Measurements from ENCODE around the gene TENM4. TPM values are rescaled to one million over a fixed set of nuclear protein-coding genes. Genes with fewer than 3 reads are reported as not detected.

TENM4 gene
- total RNA-seq, 1 experiment from 2014 or later = 22.6 TPM

GRCh38 chr11:78659326-78660270, 781.2 kb downstream of the TENM4 start:
- no peak for DNase-seq (ENCODE audit: low read depth)

- DNase-seq (ENCODE audit: low read depth) = no peak
These were observed 782.6 kb downstream of the TENM4 start for GRCh38 chr11:78657968-78658839.

GRCh38 chr11:78657441-78657840, 783.4 kb downstream of the TENM4 start:
- DNase-seq (ENCODE audit: low read depth) = no peak

DNA sequence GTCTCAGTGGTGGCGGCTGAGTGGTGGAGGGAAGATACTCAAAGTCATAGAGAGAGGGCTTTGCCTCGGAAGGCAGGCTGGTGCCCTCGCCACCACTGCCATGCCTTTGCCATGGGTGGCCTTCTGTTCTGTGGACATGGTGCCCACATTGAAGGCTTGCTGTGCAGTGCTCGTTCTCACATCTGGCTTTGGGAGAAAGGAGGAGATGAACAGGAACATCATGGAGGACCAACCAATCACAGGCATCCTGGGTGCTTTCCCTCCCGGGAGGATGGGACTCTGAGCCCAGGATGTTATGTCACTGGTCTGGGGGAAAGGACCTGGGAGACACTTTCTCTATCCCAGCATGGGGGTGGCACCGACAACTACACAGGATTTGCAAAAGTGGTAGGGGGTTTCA, 783.8 kb downstream of the TENM4 start:
- DNase-seq (ENCODE audit: low read depth) = no peak

GRCh38 chr11:78656327-78656726, 784.5 kb downstream of the TENM4 start:
- DNase-seq (ENCODE audit: low read depth) = no peak

DNA sequence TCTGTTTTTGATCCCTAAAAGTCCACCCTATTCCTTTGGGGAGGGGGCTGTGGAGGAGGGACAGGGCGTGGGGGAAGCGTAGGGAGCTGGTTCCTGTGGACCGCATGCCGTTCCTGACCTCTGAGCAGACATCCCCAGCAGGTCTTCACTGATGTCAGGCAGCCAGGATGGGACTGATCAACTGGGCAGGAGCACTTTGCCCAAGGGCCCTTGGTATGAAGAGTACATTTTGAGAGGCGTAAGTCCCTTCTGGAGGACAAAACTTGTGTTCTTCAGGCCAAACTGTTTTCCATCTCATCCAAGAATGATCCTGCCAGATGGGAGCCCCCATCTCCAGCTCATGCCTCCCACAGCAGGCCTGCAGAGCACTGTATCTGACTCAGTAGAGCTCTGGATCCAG, 785.3 kb downstream of the TENM4 start:
- no peak for DNase-seq (ENCODE audit: low read depth)

GRCh38 chr11:78654866-78655265, 786.0 kb downstream of the TENM4 start:
- DNase-seq (ENCODE audit: low read depth) = no peak

GRCh38 chr11:78654071-78654470, 786.8 kb downstream of the TENM4 start:
- DNase-seq (ENCODE audit: low read depth) = no peak

GRCh38 chr11:78653294-78653909, 787.4 kb downstream of the TENM4 start:
- DNase-seq (ENCODE audit: low read depth) = no peak

- DNase-seq (ENCODE audit: low read depth) = no peak
These were observed 788.0 kb downstream of the TENM4 start for GRCh38 chr11:78652843-78653239.

DNA sequence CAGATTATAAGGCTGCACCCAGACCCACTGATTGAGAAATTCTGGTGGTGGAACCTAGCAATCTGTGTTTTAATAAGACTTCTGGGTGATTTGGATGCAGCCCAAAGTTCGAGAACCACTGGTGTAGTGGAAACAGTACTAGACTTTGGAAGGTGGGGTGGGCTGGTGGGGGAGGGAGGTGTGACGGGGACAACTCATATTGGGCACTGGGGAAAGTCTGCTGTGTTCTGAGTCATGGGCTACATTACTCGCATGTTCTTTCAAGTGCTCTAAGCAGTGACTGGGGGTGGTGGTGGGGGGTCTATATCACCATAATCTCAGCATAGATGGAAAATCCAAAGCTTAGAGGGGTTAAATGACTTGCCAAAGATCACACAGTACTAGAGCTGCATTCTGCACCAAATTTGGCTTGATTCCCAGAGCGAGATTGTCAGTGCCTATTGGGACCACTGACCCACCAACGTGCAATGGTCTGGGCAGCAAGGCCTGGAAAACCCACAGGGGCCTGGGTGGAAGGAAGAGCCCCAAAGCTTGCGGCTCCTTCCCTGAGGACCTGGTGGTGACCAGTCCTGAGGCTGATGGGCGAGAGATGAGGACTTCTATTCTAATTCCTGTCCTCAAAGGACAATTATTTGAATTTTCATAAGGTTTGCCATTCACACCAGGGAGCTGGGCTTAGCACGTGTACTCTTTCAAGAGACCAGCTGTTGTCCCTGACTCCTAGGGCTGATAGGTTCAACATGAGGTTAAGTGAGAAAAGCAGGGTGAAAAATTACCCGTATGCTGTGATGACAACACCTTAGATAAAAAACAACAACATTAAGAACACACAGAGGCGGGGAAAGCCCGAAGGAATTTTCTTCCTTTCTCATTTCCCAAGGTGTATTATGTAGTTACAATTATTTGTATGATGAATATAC, 788.6 kb downstream of the TENM4 start:
- DNase-seq (ENCODE audit: low read depth) = no peak

- no peak for DNase-seq (ENCODE audit: low read depth)
These were observed 789.6 kb downstream of the TENM4 start for GRCh38 chr11:78651136-78651775.

- no peak for DNase-seq (ENCODE audit: low read depth)
These were observed 791.2 kb downstream of the TENM4 start for GRCh38 chr11:78649361-78650215.

GRCh38 chr11:78647986-78648875, 792.6 kb downstream of the TENM4 start:
- DNase-seq (ENCODE audit: low read depth) = no peak

DNA sequence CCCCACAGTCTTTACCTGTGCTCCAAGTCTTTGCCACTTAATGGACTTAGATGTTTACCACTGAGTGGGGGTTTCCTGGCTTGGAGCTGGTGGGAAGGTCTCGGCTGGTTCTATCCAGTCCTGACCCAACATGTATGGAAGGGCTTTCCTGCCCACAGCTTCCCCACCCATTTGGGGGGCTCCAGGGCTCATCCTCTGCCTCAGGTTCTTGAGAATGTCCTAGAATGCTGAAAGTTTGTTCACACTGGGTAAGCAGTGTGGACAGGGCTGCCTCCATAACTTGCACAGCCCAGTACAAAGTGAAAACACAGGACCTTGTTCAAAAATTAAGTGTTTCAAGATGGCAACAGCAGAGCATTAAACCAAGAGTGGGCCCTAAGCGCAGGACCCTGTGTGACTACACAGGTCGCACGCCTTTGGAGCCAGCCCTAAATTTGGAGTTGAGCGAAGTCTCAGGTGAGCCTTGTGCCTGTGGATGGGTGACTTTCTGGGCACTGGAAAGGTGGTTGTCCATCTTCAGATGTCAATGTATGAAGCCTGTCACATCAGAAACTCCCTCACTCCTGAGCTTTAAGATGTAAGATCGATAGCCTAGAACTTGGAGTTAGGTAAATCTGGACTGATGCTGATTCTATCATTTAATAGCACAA, 793.4 kb downstream of the TENM4 start:
- no peak for DNase-seq (ENCODE audit: low read depth)

GRCh38 chr11:78646564-78647185, 794.2 kb downstream of the TENM4 start:
- peak; percentile 69 for DNase-seq (ENCODE audit: low read depth)

All from M059J (cell line).